GM19324 (cell line): Measurements from ENCODE around the gene SPP1.
A peak's percentile ranks its signal among the peaks of the same experiment; 100 is the strongest.
"Not testable (repeated sequence)": the region's sequence is repeated elsewhere in the genome, so short reads cannot be mapped to it uniquely, and the experiment has no call there.

Source experiments
- ATAC-seq: cut with Tn5 transposase; IDR thresholded peaks from one replicate; pipeline ENCODE4 v1.9.1; 2021; ENCODE audit warnings: mild to moderate bottlenecking, moderate library complexity; ENCODE audit not compliant: unreplicated experiment, low FRiP score

SPP1 gene

DNA sequence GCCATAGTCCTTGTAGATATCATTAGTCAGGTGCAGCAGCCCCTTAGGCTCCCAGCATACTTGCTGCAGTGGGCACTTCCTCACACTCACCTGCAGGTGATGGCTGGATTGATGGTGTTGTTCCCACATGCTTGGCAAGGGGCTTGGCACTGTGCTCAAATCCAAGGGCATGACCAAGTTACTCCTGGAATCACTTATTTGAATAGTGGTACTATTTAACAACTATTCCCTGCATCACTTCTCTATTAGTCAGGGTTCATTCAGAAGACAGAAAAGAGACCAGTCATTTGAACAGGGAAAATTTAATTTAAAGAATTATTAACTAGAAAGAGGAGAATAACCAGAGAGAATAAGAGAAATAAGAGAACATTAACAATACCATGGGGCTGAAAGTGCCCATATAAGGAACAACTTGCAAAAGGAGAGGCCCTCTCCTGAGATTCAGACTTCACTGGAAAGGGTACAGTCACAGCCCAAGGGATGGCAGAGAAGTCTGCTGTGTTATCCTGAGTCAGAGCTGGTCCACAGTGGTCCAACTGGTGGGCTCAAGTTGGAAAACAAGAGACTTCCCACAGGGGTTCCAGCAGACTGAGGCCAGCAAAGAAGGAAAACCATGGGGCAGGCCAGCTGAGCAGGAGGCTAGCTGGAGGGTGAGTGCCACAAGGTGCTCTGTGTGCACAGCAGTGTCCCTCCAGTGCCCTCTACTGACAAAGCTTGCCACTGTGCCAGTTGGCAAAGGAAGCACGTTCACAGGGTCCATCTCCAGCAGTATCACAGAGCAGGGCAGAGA lies 9.8 kb downstream of the SPP1 start:
- ATAC-seq, result peak; percentile 95

DNA sequence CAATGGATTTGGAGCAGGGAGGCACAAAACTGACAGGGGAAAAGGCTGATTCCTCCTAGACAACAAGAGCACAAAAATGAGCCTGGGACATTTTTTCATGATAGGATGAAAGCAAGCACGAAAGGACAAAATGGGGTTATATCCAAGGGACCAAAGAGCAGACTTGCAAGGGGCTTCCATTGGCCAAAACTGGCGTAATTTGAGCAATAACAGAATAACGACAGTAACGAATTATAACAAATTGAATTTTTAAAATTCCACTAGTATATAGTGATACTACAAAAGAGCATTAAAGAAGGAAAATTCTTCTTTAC lies 10.3 kb downstream of the SPP1 start:
- ATAC-seq, result no peak

DNA sequence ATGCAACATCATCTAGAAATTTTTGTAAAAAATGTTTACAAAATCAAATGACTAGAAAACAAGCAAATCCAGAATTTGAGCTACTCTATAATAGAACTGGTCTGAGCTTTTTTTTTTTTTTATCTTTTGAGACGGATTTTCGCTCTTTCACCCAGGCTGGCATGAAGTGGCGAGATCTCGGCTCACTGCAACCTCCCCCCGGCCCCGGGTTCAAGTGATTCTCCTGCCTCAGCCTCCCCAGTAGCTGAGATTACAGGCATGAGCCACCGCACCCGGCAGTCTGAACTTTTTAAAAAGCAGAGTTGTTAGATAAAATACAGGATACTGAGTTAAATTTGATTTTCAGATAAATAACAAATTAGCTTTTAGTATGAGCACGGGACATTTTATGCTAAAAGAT lies 11.0 kb downstream of the SPP1 start:
- ATAC-seq, result no peak

DNA sequence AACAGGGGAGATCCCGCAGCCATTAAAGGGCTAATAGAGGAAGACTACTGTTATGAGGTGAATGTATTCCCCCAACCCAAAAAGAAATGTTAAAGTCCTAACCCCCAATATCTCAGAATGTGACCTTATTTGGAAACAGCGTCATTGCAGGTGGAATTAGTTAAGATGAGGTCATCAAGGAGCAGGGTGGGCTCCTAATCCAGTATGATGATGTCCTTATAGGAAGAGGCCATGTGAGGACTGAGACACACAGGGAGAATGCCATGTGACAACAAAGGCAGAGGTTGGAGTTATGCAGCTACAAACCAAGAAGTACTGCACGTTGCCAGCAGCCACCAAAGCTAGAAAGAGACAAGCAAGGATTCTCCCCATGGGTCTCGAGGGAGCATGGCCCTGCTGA lies 14.3 kb downstream of the SPP1 start:
- ATAC-seq, result no peak

DNA sequence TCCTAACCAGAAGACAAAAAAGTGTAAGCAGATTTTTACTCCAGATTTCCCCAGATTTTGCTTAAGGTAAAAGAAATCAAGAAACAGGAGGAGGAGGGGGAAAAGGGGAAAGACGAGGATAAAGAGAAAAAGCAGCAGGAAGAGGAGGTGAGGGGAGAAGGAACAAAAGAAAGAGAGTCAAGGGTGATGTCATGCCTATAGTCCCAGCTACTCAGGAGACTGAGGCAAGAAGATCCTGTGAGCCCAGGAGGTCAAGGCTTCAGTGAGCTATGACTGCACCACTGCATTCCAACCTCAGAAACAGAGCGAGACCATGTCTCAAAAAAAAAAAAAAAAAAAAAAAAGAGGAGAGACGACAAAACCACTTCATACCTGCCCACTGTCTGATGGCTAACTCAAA lies 19.9 kb downstream of the SPP1 start:
- no peak for ATAC-seq

DNA sequence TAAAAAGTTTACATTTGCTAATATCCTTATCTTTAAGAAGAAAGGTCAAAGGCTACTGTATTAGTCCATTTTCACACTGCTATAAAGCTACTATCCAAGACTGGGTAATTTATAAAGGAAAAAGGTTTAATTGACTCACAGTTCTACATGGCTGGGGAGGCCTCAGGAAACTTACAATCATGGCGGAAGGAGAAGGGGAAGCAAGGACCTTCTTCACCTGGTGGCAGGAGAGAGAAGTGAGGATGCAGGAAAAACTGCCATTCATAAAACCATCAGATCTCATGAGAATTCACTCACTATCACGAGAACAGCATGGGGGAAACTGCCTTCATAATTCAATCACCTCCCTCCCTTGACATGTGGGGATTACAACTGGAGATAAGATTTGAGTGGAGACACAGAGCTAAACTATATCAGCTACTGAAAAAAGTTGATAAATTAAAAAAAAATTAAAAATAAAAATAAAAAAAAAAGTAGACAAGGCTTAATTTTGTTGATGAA lies 23.7 kb downstream of the SPP1 start:
- ATAC-seq, result not testable (repeated sequence)

DNA sequence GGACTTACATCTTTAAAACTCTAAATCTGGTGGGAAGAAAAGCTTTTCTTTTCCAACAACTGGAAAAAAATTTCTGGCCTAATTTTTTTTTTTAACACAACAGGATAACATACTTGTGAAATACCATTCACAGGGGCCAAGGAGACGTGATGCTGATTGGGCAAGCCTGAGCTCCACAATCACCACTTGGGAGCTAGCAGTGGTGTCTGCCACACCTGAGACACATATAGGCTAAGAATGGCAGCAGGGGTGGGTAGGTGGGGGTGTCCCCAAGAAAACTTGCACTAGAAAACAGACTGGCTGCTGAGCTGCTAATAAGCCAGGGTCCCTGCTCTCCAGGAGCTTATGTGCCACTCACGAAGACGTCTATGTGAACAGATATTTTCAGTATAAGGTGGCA lies 26.4 kb downstream of the SPP1 start:
- no peak for ATAC-seq

DNA sequence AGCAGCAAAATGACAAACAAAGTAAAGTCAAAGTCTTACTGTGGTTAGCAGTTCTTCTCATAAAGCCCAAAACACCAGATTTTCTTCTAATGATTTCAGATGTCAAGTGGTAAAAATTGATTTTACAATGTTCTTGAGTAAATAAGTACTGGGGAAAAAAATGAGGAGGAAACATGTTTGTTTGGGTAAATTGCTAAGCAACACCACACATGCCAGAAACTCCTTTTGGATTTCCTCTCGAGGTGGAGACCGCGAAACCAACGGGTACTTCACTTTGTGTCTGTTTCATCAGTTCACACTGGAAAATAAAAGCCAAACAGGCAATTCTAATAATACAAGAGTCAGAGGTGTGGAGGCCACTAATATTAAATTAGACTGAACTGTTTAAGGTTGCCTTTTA lies 27.3 kb downstream of the SPP1 start:
- ATAC-seq, result no peak

DNA sequence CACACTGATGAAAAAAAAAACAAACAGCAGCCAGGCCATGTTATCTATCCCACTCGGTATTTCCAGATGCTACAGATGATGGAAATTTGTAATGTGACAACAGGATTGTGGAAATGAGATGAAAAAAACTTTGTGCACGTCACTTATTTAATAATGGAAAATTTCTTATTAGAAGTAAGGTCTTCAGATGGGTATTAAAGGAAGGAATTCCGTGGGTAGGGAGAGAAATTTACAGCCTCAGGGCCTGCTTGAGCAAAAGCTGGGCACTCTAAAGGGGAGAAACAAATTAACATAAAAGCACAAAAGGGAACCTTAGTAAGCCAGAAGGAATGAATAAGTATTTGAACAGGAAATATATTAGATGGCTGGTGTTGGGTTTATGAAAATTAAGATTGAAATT lies 27.7 kb downstream of the SPP1 start:
- ATAC-seq, result no peak

DNA sequence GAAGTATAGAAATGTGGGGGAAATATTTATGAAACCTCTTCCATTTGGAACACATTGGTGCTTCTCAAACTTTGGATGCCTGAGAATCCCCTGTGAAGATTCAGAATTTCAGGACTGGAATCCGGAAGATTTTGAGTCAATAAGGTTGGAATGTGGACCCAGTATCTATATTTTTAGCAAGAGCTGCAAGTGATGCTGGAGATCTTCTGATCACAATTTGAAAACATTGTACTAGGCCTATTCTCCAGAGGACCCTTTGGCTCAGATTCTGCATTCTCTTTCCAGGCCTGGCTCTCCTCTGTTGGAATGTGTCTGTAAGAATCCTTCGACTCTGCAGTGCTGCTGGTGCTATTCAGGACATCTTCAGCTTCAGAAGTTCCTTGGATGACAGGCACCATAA lies 29.6 kb downstream of the SPP1 start:
- ATAC-seq, result no peak

DNA sequence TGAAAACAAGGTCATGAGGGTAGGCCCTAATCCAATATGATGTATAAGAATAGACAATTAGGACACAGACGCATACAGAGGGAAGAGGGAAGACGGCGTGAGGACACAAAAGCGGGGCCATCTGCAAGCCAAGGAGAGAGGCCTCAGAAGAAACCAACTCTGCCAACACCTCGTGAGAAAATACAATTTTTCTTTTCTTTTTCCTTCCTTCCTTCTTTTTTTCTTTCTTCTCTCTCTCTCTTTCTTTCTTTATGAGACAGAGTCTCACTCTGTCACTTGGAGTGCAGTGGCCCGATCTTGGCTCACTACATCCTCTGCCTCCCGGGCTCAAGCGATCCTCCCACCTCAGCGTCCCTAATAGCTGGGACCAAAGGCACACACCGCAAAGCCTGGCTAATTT lies 30.4 kb downstream of the SPP1 start:
- ATAC-seq, result no peak

DNA sequence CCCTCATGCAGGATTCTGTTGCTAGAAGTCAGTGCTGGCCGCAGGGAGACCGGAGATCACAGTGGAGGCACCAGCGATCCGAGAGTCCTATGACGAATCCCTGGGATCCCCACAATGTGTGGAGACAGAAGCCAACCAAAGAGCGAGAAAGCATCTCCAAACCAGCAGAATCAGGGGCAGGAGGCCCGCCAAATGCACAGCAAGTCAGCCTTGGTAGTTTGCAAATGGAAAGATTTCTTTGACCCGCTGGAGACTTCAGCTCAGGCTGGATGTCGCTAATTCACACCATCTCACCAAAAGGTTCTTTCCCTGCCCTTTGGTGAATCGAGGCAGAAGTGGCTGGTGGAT lies 31.4 kb downstream of the SPP1 start:
- no peak for ATAC-seq

DNA sequence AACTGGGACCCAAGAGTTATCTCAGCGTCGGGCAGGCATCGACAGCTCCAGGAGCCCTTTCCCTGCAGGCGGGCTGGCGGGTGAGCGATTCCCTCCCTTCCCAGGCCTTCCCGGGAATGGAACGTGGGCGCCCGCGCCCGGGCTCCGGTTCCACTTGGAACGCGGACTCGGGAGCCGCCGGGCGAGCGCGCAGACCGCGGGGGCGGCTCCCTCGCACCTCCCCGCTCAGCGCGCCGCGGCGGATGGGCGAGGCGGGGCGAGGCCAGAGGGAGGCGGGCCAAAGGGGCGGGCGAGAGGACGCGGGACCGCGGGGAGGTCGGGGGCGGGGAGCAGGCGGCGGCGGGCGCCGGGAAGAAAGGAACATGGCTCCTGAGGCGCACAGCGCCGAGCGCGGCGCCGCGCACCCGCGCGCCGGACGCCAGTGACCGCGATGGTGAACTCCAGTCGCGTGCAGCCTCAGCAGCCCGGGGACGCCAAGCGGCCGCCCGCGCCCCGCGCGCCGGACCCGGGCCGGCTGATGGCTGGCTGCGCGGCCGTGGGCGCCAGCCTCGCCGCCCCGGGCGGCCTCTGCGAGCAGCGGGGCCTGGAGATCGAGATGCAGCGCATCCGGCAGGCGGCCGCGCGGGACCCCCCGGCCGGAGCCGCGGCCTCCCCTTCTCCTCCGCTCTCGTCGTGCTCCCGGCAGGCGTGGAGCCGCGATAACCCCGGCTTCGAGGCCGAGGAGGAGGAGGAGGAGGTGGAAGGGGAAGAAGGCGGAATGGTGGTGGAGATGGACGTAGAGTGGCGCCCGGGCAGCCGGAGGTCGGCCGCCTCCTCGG lies 32.0 kb downstream of the SPP1 start, which contains the start of gene PKD2:
PKD2 (plus strand) TSS at position 332 of the 818 bp plus-strand sequence; CDS start at position 431, 99 bp downstream.
- ATAC-seq, result peak; percentile 93

DNA sequence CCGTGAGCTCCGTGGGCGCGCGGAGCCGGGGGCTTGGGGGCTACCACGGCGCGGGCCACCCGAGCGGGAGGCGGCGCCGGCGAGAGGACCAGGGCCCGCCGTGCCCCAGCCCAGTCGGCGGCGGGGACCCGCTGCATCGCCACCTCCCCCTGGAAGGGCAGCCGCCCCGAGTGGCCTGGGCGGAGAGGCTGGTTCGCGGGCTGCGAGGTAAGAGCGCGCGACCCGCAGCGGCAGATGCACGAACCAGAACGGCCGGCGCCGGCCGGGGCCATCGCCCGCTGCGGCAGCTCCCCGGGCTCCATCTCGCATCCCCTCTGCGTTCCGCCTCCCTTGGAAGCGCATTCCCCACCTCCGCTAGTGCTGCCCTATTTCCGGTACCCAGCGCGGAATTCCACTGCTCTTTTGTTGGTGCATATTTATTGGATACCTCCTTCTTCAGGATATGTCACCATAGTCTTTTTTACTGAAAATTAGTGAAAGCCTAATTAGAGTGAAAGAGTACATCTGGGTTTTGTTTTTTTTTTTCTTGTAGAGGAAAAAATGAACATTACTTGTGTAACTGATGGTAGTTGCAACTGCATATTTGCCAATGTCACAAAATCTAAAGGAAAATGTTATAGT lies 32.7 kb downstream of the SPP1 start:
- peak; percentile 37 for ATAC-seq

DNA sequence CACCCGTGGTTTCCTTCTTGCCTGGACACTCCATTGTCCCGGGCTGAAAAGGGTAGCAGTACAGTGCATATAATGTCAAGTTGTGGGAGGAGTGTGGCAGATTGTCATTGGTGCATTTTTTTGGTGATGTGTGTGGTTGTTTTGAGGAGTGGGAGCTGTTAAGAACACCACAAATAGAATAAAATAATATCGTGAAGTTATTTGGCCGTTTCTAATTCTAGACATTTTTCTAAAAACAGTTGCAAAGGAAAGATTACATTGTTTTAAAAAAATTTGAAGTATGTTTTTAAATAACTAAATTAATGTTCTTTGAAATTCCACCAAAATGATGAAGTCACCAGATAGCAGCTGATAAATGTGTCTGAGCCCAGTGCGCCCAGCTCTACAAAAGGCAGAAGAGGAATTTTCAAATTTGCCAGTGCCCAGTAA lies 33.2 kb downstream of the SPP1 start:
- no peak for ATAC-seq

DNA sequence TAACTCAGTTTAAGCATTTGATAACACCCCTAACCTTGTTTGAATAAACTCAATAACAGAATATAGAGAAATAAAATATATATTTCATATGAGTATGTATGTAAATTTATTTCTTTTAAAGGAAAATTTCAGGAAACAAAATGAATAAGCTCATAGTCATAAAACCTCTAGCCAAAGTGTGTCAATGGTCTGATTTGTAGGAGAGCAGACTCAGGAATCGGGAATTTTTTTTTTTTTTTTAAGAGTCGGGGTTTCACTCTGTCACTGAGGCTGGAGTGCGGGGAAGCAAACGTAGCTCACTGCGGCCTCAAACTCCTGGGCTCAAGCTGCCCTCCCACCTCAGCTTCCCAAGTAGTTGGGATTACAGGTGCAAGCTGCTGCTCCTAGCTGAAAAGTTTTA lies 34.4 kb downstream of the SPP1 start:
- ATAC-seq, result no peak

DNA sequence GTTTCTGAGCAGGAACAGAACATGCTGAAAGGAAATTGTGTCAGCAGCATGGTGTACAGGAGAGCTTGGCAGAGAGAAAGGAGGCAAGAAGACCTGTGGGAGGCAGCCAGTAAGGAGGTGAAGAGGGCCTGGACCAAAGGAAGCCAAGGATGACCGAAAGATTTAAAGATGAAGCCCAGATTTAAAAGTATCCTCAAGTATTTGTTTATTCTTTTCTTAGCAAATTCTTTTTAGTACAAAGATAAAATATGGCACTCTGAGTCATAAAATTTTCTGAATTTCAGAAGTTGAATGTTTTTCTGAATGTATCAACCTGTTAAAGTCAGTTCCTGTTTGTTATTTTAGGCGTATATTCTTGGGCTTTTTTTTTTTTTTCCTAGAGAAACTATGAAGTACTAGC lies 35.5 kb downstream of the SPP1 start:
- ATAC-seq, result no peak

DNA sequence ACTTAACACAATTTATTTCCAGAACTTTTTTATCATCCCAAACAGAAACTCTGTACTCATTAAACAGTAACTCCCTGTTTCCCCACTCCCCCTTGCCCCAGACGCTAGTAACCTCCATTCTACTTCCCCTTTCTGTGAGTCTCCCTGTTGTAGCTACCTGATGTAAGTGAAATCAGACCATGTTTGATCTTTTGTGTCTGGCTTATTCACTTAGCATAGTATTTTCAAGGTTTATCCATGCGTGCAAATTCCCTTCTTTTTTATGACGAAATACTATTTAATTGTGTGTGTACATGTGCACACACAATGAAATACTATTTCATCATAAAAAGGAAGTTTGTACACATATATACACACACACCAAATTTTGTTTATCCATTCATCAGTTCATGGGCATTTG lies 37.1 kb downstream of the SPP1 start:
- ATAC-seq, result peak; percentile 43

DNA sequence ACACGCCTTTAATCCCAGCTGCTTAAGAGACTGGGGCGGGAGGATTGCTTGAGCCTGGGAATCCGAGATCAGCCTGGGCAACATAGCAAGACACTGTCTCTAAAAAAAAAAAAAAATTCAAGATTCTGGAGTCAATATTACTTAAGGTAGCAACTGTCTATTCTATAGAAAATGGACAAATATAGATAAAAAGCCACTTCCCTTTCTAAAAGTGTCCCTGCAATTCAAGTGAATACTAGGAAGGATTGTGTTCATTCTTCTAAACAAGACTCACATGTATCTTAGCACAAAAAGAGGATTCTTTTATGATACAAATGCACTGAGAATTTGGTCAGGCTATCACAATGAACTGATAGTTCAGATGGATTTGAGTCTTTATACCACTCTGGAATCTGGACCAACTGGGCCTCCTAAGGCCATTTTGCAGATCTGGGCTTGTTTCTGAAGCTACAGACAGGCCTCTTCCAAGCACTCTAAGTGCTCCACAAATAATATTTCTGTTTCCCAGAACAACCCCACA lies 38.9 kb downstream of the SPP1 start:
- no peak for ATAC-seq

DNA sequence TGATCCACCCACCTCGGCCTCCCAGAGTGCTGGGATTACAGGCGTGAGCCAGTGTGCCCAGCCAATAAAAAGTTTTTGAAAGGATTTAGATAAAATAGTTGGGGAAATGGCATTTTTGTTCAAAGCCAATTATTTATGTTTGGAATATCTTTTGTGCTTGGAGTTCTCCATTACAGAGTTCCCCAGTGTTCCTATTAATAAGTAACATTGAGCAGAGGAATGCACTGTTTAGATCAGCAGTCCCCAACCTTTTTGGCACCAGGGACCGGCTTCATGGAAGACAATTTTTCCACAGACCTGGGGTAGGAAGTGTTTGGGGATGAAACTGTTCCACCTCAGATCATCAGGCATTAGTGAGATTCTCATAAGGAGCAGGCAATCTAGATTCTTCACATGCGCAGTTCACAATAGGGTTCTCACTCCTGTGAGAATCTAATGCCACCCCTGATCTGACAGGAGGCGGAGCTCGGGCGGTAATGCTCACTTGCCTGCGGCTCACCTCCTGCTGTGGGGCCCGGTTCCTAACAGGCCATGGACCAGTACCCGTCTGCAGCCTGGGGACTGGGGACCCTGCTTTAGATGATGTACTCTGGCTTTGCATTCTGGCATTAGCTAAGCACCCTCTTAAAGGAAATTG lies 40.3 kb downstream of the SPP1 start:
- no peak for ATAC-seq
